Stimulated activated CD8-positive, alpha-beta memory T cell treated with anti-CD3 and anti-CD28 coated beads, Interleukin-4, amount 100 ng/mL, for 4 hours (primary cell): Measurements from ENCODE around the gene ILKAP.

ENCODE experiments used
- DNase-seq, 2 donors: peaks; one replicate each; pipeline ENCODE4 v3.0.0-alpha.2; 2020; ENCODE audit warnings: low read depth in 2 of 2, low spot score in 1 of 2

ILKAP gene

DNA sequence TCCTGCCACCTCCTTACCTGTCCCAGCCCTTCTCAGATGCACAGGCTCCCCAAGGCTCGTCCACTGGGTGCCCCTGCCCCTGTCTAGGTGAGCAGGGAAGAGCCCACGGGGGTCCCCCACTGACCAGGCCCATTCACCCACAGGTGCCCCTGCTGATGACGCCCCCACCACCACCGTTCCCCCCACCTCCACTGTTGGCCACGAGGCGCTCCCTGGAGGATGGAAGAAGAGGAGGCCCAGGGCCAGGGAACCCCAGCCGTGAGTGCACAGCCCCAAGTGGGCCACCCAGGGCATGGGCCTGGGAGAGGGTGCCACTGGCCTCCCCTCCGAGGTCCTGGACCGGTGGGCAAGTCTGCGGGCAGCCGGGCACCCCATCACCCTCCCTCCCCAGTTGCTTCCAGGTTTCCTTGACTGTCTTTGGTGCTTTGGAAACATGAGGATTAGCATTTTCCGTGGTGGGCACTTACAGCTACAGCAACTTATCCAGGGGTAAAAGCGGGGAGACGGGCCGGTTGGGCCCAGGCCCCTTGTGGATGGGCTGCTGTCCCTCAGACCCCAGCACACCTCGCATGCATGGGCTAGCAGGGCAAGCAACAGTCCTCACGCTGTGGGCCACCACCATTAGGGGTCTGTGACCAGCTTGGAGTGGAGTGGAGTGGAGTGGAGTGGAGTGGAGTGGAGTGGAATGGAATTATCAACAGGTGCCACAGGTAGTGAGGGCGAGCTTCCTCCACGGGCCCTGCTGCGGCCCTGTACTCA is 78.2 kb downstream of the ILKAP start:
- no peak for DNase-seq

DNA sequence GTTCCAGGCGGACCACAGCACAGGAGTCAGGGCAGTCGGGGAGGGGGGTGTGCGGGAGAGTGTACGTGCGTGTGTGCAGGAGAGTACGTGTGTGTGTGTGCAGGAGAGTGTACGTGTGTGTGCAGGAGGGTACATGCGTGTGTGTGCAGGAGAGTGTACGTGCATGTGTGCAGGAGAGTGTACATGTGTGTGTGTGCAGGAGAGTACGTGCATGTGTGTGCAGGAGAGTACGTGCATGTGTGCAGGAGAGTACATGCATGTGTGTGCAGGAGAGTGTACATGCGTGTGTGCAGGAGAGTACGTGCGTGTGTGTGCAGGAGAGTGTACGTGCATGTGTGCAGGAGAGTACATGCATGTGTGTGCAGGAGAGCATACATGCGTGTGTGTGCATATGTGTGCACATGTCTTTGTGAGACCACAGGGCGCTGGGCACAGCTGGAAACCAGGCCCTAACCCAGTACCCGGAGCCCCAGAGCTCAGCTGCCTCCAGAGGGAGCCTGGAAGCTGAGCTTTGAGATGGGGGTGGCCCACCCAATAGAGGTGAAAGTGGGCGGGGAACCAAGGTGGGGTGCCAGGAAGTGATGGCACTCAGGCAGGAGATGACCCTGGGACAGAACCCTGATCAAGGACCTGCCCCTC is 78.9 kb downstream of the ILKAP start:
- DNase-seq: no peak

DNA sequence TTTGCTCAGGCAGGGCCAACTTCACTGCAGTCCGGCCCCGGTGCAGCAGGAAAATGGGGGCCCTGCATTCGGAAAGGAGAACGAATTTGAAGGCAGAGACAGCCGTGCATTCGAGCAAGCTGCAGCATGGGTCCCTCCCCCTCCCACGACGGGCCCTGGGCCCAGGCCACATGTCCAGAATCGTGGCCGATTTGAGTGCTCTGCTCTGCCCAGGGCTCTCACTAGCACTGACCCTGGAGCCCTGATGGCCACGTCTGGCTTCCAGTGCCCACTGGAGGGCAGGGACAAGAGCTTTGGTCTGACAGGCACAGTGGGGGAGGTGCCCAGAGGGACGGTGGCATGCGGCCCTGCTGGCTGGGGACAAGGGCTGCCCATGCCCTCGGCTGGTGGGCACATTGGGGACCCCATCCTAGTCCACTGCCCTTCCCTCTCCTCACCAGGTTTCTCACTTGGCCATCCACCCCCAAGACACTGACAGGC is 79.5 kb downstream of the ILKAP start:
- DNase-seq: no peak

GRCh38 chr2:238123218-238123971 is 80.1 kb downstream of the ILKAP start:
- DNase-seq: no peak

- DNase-seq: no peak
Measured at GRCh38 chr2:238122287-238123217, 80.9 kb downstream of the ILKAP start.

GRCh38 chr2:238121511-238122286 is 81.8 kb downstream of the ILKAP start:
- DNase-seq: no peak

GRCh38 chr2:238120463-238121298 is 82.8 kb downstream of the ILKAP start:
- DNase-seq: no peak
